Mesodermal cell (in vitro differentiated cells): Measurements from ENCODE around the gene TCF4.

Experiments
- H3K27ac ChIP-seq: 2 replicates; pipeline ENCODE4 v1.7.0; 2013; ENCODE audit warnings: mild to moderate bottlenecking, low read depth, low read length, moderate library complexity; ENCODE audit not compliant: severe bottlenecking
- H3K36me3 ChIP-seq: 2 replicates; pipeline ENCODE4 v1.7.1; 2013; ENCODE audit warnings: mild to moderate bottlenecking, low read length, moderate library complexity; ENCODE audit not compliant: control insufficient read depth, insufficient read depth
- H3K4me1 ChIP-seq: one replicate; pipeline ENCODE4 v1.7.1; 2013; ENCODE audit warnings: mild to moderate bottlenecking, low read length; ENCODE audit not compliant: insufficient read depth, control insufficient read depth, poor library complexity, severe bottlenecking
- H3K4me3 ChIP-seq: 2 replicates; pipeline ENCODE4 v1.7.0; 2013; ENCODE audit warnings: low read length, control low read depth, mild to moderate bottlenecking; ENCODE audit not compliant: insufficient read depth, poor library complexity, severe bottlenecking; ENCODE audit errors: extremely low read depth
- H3K9me3 ChIP-seq: 2 replicates; pipeline ENCODE4 v1.7.1; 2013; ENCODE audit warnings: mild to moderate bottlenecking, low read length, moderate library complexity; ENCODE audit not compliant: control insufficient read depth
- WGBS, 2 experiments: methylation state at CpG; one replicate each; pipeline ENCODE4 v1.1.5; 2013; ENCODE audit warnings: missing lambda C conversion rate in 2 of 2; ENCODE audit not compliant: insufficient coverage in 2 of 2; 5-methylcytosine and 5-hydroxymethylcytosine counted together

The TCF4 gene

DNA sequence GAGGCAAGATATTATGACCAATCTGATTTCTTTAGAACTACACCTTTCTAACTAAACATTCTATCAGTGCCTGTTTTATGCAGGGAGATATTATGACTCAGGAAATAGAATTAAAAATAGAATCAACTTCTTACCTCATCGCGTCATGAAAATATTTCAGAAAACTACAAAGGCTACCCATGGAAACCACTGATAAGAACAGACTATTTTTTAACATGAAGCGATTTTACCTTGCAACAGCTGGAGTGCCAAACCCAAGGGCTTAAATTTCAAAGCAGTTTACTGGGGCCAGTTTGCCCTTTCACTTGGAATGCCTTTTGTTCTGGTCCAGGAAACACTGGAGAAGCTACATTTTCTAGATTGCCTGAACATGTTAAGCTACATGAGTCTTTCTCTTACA, 323.9 kb downstream of the TCF4 start:
- Histone ChIP-seq H3K27ac (peak overlapping the region; percentile 55), H3K36me3 (peaks cover 71% of the 10 kb centered on the region)
- WGBS, 2 experiments = 14 to 57% methylated on average over 1 to 3 of the region's 3 CpGs

GRCh38 chr18:55262021-55262560, 325.9 kb downstream of the TCF4 start:
- no peak overlapping the region for H3K4me3 ChIP-seq
- no peak overlapping the region for H3K27ac ChIP-seq
- H3K4me1 ChIP-seq = peaks cover 21% of the 10 kb centered on the region
- no peaks in the 10 kb centered on the region for H3K9me3 ChIP-seq
- H3K36me3 ChIP-seq = peaks cover 66% of the 10 kb centered on the region
- no CpG with 5 or more reads among the region's 1 CpG for WGBS, 2 experiments

More for the DNA sequence above, 323.9 kb downstream of the TCF4 start:
- no peaks in the 10 kb centered on the region for H3K9me3 ChIP-seq
- H3K4me1 ChIP-seq = peaks cover 21% of the 10 kb centered on the region
- H3K4me3 ChIP-seq = no peak overlapping the region

DNA sequence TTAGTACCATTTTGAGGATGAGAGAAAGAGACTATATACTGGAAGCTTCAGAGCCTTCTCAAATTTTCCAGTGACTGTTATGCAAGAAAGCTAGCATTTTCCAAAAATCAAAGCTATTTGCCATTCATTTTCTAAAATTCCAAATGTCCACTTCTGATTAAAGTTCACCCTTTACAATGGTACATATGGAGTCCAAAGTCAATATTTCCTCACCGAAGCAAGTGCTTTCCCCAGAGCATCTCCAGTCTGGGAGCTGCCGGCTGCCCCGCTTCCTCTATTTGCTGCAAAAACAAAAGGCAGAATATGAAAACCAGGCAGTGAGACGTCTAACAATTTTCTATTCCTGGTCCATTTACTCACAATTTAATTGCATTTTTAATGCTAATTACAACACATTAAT, 326.7 kb downstream of the TCF4 start:
- no peak overlapping the region for H3K4me3 ChIP-seq
- no peaks in the 10 kb centered on the region for H3K9me3 ChIP-seq
- H3K4me1 ChIP-seq = peaks cover 21% of the 10 kb centered on the region
- no peak overlapping the region for H3K27ac ChIP-seq
- peaks cover 66% of the 10 kb centered on the region for H3K36me3 ChIP-seq
- 98 to 100% methylated on average over 3 to 4 of the region's 4 CpGs for WGBS, 2 experiments

DNA sequence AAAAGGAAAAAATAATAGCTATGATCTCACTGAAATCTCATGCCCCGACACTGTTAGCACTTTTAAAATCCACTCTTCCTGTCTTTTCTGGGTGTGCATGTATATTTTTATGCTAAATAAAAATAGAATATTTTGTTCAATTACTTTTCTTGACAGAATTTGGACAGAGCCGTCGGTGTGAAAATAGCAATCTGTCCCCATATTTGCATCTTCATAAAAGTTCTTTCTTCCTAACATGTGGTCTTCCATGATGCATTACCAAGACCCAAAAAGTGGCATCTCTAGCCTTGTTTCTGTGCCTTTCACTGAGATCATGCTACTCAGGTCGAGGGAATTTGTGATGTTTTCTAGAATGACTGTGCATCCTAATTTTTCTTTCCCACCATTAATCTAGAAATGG, 329.9 kb downstream of the TCF4 start:
- WGBS, 2 experiments = 100% methylated on average over 3 of the region's 4 CpGs; no CpG with 5 or more reads in 1 of the 2 experiments
- no peaks in the 10 kb centered on the region for H3K4me1 ChIP-seq
- no peak overlapping the region for H3K4me3 ChIP-seq
- peaks cover 76% of the 10 kb centered on the region for H3K36me3 ChIP-seq
- H3K9me3 ChIP-seq = no peaks in the 10 kb centered on the region
- no peak overlapping the region for H3K27ac ChIP-seq

GRCh38 chr18:55256929-55257289, 331.1 kb downstream of the TCF4 start:
- Histone ChIP-seq H3K4me3 (no peak overlapping the region), H3K9me3 (no peaks in the 10 kb centered on the region), H3K36me3 (peaks cover 79% of the 10 kb centered on the region), H3K4me1 (no peaks in the 10 kb centered on the region), H3K27ac (no peak overlapping the region)
- WGBS, 2 experiments = 83 to 90% methylated on average over 1 of the region's 1 CpG

DNA sequence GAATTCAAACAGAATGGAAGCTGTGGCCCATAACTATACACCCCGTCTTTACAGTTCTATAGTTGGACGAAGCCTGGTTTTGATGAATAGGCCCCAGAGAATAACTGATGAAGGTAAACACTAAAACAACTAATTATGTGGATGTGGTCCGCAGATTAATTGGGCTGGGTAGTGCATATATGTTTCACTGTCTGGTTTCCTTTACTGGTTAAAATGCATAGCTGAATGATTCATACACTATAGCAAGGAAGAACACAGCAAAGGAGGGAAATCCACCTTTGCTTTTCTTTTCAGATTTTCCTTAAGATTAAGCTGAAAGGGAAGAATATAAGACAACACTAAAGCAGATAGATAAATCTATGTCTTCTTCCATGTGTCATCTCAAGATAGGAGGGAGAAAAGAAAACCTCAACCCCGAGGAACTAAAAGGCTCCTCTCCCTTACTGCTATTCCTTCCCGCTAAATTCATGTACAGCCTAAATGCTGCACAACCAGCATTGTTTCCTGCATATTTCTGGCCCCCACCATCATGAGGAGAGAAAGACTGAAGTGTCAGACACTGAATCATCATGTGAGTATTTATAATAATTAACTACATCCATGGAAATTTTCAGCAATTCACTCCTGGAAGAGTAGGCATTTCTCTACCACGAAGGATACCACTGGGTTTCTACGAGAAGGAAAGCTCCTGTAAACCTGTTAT, 331.6 kb downstream of the TCF4 start:
- no peaks in the 10 kb centered on the region for H3K9me3 ChIP-seq
- H3K27ac ChIP-seq = no peak overlapping the region
- H3K4me1 ChIP-seq = no peaks in the 10 kb centered on the region
- no peak overlapping the region for H3K4me3 ChIP-seq
- WGBS, 2 experiments = 90 to 100% methylated on average over 2 of the region's 7 CpGs
- H3K36me3 ChIP-seq = peaks cover 75% of the 10 kb centered on the region

DNA sequence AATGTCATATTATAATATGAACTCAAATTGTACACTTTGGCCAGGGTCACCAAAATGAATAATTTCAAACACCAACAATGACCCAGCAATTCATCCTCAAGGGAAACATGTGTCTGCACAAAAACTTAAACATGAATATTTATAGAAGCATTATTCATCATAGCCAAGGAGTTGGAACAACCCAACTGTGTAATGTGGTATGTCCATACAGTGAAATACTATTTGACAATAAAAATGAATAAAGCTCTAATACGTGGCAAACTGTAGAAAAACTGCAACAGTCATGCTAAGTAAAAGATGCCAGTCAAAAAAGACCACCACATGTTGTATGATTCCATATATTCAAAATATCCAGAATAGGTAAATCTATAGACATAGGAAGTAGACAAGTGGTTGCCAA, 334.2 kb downstream of the TCF4 start:
- Histone ChIP-seq H3K4me1 (no peaks in the 10 kb centered on the region), H3K36me3 (peaks cover 69% of the 10 kb centered on the region), H3K4me3 (no peak overlapping the region), H3K9me3 (no peaks in the 10 kb centered on the region), H3K27ac (no peak overlapping the region)
- WGBS, 2 experiments = no CpG with 5 or more reads among the region's 1 CpG

DNA sequence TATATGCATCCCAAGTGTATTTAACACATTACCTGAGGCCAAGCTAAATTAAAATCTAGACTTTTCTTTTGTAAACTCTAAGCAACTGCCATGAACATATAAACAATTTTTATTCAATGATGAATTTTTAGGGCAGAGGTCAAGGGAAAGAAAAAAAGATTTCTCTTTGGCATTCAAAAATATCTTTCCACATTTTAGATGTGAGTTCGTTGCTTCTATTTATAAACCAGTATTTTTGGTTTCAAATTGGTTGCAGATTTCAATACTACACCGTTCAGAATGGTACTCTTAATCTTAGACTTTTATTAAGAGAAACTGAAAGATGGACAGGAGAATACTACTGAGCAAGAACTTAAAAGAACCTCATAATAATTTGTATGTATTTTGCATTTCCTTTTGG, 335.1 kb downstream of the TCF4 start:
- no peaks in the 10 kb centered on the region for H3K9me3 ChIP-seq
- no peak overlapping the region for H3K27ac ChIP-seq
- no CpG with 5 or more reads among the region's 2 CpGs for WGBS, 2 experiments
- H3K36me3 ChIP-seq = peaks cover 65% of the 10 kb centered on the region
- no peak overlapping the region for H3K4me3 ChIP-seq
- peaks cover 7% of the 10 kb centered on the region for H3K4me1 ChIP-seq

DNA sequence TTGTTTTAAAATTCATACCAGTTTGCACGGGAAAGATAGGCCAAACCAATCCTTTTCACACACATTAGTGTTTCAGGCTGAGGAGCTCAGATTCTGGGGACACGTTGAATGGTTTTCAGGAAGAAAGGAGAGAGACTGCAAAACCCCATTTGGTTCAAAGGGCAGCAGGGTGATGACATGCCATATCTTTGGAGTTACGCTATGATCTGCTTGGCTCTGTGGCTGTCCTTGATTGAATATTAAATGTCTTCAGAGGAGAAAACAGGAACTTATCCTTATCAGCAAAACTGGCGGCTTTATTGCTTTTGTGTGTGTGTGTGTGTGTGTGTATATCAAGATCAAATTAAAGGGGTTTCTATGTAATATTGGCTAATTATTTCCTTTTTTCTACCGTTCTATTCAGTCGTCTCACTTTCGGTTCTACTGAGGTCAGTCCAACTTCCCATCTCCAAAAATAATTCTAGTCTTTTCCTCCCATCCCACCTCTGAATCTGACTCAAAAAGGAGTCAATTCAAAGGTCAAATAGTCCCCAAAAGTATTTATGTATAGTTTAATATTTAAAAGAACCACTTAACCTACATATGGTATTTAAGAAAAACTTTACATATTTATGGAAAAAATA, 335.8 kb downstream of the TCF4 start:
- H3K4me1 ChIP-seq = peaks cover 14% of the 10 kb centered on the region
- no peak overlapping the region for H3K4me3 ChIP-seq
- WGBS, 2 experiments = 85 to 95% methylated on average over 4 to 5 of the region's 7 CpGs
- peaks cover 70% of the 10 kb centered on the region for H3K36me3 ChIP-seq
- H3K9me3 ChIP-seq = no peaks in the 10 kb centered on the region
- H3K27ac ChIP-seq = no peak overlapping the region

GRCh38 chr18:55251254-55251971, 336.6 kb downstream of the TCF4 start:
- H3K4me3 ChIP-seq = no peak overlapping the region
- H3K9me3 ChIP-seq = no peaks in the 10 kb centered on the region
- no peak overlapping the region for H3K27ac ChIP-seq
- peaks cover 18% of the 10 kb centered on the region for H3K4me1 ChIP-seq
- 81 to 83% methylated on average over 6 to 10 of the region's 13 CpGs for WGBS, 2 experiments
- H3K36me3 ChIP-seq = peaks cover 69% of the 10 kb centered on the region
